GM21515 (cell line): ENCODE results near the gene SLIT3.

Experiments
- ATAC-seq: cut with Tn5 transposase; IDR thresholded peaks from one replicate; pipeline ENCODE4 v1.9.1; 2021; ENCODE audit not compliant: unreplicated experiment

SLIT3 gene

DNA sequence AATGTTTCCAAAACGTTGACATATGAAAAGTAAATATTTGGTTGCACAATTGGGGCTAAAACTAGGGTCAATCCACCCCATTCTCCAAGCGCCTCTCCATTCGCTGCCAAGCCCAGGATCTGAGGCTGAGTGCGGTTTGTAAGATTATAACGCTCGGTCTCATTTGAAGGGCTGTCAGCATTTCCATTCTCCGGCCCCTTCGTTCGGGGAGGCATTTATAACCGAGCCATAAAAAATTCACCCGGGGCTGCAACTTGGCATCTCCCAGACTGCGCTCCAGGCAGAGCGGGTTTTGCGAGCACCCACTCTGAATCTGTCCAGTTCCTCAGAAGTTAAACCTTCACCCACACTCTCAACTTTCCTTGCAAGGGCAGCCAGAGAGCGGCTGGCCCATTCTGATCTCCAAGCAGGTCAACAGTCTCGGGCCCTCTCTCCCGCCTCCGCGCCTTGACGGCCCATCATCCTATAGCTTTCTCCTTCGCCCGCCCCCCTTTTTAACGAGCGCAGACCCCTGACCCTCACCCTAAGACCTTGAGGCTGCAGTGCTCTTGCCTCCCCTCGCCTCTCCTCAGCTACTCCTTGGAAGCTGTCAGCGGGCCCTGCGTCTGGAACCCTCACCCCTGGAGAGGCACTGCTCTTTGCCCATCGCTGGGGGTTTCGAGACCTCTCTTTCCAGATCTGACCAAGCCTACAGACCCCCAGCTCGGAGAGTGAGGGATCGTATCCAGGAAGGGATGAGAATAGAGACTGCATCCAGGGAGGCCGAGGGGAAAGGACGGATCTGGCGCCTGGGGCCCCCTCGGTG lies 1.1 kb downstream of the SLIT3 start:
- no peak for ATAC-seq

DNA sequence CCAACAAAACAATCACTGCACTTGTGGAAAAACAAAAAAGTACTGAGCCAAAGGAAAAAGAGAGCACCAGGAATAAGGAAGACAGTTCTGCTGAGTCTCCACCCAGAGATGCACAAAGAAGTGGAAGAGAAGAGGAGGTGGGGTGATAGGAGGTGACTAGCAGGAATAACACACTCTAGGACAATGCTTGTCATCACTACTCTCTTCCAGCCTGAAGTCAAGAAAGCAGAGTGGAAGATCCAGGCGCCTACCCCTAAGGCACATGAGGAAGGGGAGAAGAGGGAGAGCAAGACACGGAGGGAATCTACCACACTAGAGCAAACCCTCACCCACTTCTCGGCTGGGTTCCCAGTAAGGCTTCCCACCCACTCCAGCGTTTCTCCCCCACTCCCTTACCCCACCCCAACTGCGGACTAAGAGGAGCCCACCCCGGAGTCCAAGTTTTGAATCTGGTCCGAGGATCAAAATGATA lies 1.7 kb downstream of the SLIT3 start:
- no peak for ATAC-seq

DNA sequence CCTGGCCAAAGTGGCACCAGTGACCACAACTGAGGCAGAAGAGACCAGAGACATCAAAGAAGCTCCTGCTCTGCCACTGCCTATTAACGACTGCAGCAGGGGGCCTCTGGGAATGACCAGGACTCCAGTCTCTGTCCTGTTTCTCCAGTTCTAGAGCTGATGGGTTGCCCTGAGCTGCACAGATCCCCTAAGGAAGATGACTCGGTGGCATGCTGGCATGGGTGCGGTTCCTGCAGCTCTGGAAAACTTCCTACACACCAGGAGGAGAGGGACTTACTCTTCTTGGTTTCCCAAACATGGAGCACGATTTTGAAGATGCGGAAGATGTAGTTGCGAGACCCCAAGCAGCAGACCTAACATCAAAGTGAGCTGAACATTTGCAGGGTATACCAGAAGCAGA lies 2.7 kb downstream of the SLIT3 start:
- no peak for ATAC-seq

DNA sequence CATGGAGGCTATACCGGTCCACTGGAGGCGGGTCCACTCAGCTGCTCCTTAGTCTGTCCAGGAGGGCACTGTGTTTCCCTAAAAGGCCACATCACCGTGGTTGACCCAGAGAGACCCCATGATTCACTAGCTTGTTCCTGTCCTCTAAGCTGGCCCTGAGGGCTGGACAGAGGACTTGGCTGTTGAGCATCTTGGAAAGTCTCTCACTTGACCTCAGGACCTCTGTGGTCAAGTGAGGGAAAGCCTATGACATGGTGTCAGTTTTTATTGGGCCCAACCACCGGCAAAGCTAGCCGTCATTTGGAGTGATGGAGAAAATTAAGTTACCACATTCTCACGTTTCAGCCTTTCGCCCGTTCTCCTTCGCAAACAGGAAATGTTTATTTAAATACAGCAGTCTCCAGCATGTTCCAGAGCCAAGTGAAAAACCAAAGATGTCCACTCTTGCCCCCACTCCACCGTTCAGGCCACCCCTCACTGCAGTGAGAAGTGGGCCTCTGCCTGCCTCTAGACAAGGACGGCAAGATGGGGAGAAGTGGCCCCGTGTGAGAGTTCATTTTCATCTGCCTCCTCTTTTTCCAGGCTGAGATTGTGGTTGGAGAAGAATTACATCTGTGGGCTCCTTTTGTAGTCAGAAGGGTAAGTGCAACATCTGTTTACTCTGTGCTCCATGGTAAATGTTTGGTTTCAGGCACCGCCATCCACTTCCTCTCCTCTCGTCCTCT lies 4.4 kb downstream of the SLIT3 start:
- no peak for ATAC-seq

DNA sequence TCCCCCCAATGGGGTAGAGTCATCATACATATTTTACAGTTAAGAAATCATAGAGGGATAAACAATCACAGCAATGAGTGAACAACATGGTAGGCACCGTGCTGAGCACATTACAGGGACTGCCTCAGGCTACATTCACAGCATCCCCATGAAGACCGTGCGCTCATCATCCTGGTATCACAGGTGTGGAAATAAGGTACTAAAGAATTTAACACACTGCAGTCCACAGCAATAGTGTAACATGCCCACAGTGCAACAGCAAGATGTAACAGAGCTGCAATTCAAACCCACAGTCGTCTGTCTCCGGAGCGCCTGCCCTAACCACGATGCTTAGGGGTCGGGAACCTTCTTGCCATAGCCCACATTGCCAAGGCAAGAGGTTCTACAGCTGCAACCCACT lies 5.6 kb downstream of the SLIT3 start:
- ATAC-seq = no peak

DNA sequence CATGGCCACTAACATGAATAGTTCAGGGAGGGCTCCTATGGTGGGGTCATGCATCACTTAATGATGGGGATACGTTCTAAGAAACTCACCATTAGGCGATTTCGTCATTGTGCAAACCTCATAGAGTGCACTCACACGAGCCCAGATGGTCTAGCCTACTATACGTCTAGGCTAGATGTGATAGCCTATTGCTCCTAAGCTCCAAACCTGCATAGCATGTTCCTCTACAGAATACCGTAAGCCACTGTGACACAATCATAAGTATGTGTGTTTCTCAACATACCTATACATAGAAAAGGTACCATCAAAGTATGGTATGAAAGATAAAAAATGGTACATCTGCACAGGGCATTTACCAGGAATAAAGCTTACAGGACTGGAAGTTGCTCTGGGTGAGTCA lies 6.3 kb downstream of the SLIT3 start:
- no peak for ATAC-seq

DNA sequence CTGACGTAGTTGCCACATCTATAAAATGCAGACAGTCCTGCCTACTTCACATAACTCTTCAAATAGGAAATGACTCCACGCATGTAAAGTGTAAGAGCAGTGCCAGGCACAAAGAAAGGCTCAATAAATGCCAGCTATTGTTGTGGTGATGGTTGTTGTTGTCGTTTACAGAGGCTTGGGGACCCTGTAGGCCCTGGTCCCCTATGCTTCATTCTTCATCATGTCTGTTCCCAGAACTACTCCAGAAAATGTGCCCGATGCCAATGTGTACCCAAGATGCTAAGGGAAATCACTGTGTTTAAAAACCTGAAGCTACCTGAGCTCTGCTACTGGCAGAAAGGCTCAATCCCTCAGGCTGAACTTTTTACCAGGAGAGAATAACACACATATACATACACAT lies 9.1 kb downstream of the SLIT3 start:
- ATAC-seq = no peak

DNA sequence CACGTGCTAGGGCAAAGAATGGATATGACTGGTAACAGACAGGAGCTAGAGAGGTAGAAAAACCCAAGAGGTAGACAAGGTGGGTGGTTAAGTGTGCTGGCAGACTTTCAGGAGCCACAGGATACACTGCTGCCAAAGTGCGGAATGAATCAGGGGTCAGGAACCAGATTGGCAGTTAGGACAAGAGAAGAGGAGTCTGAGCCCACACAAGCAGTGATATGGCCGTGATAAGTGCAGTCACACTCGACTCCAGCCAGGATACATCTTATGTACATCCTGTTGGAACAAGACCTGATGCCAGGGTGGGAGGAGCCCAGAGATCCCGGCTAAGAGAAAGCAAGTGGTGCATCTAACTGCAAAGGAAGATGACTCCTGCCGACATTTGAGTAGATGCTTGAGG lies 10.0 kb downstream of the SLIT3 start:
- ATAC-seq = no peak

DNA sequence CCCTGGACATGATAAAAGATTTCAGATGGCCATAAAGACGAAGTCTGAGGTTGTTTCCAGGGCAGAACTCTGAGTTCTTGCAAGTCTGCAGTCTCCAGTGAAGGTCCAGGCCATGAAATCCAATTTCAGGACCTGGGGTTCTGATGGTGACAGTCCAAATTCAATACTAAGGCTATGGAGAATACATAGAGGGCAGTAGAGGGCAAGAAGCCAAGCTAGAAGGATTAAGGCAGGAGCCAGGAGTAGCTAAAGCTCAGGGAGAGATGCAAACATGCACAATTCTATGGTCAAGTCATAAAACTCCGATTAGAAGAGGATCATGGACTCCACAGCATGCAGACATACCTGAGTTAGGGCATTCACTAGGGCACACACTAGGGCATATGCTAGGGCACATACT lies 11.4 kb downstream of the SLIT3 start:
- no peak for ATAC-seq

DNA sequence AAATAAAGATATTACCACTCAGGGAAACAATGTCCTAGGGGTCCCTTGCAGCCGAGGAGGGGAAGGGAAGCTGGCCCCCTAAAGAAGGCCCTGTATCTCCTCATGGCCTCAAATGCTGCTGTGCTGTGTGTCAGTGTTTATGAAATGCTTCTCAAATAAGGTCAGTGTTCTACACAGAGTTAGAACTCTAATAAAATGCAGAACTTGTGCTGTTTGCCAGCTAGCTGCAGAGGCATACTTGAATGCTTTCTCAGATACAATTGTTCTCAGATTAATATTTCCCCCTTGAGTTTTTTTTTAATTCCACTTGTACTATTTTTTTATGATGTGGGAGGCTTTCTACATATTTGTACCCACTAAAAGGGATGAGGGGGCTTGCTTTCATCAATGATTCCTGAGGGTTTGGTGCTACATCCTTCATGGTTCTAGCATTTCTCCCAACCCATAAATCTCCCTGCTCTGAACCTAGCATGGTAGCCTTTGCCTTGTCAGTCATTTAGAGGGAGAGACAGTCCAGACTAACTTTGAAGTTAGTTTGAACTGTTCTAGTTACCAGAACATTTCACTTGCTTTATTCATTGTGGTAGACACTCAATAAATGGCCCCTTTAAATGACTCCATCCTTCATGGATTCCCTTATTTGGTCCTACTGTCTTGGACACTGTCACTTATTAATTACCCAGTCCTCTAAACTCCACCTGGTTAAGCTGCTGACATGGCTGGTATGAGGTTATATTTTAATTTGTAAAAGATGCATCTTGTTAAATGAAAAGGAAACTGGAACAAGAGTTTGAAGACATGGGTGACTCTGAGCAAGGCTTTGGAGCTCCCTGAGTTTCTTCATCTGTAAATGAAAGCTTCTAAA lies 12.6 kb downstream of the SLIT3 start:
- no peak for ATAC-seq

DNA sequence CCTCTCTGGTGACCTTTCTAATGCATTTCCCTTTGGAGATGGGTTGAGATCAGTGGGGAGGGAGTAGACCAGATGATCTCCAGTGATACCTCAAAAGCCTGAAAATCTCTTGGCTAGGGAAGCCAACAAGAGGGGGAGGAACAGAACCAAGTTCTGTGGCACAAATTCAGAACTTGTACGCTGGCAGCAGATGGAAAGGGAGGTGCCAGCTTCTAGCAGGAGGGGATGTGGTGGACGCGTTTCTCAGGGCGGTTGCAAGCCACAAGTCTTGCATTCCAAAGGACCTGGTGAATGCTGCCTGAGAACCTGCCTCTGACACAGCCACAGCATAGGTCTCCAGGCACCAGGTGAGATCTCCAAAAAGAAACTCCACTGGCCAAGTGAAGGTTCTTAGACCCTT lies 13.4 kb downstream of the SLIT3 start:
- no peak for ATAC-seq

DNA sequence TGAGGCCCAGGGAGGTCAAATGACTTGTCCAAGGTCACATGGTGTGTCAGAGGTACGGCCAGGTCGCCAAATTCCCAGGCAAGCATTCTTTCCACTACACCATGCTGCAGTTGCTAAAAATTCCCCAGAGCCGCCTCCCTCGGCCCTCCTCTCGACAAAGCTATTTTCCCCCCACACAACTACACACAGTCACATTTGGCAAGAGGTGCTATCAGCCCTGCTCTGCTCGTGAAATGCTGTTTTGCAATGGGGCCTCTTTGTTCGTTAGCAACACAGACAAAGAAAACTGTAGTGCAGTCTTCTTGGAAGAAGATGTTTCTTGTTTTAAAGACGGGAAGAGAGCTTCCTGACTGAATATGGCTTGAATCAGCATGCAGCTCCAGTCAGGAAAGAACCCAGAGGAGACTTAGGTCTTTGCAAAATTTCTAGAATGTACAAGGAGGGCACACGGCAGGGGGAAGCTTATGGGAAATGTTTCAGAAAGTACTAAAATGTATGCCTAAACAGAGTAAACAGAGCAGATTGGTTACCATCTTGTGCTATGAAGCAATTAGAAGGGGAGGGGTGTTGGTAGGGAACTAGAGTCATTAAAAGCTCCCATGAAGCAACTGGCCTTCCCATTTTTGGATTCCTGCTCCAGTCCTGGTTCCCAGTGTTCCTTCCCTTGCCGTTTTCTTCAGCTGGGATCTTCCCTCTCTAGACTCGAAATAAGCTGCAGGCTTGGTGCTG lies 14.2 kb downstream of the SLIT3 start:
- no peak for ATAC-seq

DNA sequence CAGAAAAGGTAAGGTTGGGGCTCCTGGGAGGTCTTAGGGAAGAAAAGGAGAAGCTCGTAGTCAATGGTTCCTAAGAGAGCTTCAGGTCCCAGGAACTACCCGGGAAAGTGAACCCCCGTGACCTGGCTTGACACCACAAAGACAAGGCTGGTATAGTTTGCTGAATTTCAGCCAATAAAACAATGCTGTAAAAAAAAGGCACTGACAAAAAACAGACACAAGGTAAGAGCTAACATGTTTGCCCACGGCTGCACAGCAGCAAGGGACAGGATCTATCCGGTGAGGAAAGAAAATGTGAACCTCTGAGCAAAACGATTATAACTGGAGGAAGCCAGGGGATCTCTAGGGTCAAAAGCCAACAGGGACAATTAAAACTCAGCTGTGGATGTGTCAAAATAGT lies 17.1 kb downstream of the SLIT3 start:
- ATAC-seq = no peak

DNA sequence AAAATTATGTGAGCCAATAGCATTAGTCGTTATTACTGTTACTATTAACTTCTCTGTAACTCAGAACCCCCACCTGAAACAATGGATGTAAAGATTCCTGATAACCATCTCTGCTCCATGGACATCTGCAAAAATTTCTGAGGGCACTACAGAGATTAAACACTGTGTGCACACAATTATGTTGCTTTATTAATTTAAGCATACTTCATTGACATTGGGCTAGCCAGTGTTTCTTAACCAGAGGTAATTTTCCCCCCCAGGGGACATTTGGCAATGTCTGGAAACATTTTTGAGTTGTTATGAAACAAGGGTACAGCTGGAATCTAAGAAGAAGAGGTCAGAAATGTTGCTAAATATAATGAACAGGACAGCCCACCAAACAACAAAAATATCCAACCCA lies 19.3 kb downstream of the SLIT3 start:
- ATAC-seq = no peak

DNA sequence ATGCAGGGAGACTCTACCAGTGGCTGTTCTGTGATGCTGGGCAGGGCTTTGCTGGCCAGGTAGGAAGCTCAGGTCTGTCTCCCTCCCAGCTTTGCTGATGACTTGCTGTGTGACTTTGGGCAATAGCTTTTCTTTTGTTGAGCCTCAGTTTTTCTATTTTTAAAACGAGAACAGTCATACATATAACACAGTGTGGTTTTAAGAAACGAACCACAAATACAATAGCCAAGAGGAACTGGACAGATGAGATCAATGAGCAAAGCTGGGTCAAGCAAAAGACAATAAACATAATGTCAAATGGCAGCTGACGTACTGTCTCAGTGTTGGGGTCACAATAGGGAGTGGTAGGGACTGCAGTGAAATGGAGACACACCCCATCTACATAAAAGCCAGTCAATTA lies 20.2 kb downstream of the SLIT3 start:
- no peak for ATAC-seq

DNA sequence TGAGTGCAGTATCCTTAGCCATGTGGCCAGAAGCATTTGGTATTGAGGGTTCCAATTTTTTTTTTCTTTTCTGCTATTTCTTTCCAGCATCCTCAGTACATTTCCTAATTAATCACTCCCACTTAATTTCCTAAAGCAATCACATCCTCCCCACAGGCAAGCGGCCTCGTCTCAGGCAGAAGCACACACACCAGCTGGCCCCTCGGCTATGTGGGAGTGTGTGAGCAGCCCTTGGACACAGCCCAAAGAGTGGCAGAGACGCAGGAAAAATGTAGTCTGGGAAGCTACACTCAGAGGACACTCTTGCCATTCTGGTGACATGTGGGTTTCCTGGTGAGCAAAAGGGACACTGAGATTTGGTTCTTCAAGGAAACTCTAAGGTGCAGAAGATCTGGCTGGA lies 20.7 kb downstream of the SLIT3 start:
- no peak for ATAC-seq

DNA sequence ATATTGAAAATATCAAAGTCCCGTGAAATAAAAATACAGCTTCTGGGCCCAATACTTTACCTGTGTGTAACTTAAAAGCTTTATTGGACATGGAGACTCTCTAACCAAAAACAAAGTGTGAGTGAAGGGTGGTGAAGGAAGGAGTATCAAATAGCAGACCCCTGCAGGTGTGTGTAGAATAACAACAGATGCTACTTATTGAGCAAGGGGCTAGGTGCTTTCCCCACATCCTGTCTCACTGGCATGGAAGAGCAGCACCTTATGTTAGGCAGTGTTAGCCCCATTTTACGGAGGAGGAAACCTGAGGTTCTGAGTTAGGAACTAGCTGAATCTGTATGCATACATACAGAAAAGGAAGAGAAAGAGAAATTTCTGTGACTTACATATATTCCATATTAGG lies 21.8 kb downstream of the SLIT3 start:
- no peak for ATAC-seq

DNA sequence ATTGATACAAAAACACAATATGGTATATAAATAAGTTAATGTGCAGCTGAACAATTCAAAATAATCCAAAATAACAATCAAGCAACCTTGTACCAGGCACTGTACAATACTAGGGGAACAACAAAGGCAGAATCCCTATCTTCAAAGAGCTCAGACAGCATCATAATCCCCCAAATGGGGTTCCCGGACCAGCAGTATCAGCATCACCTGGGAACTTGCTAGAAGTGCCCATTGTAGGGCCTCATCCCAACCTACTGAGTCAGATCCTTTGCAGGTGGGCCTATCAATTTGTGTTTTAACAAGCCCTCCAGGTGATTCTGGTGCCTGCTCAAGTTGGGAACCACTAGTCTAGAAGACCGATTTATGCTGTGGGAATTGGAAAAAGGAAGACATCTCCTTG lies 27.1 kb downstream of the SLIT3 start:
- ATAC-seq = no peak

DNA sequence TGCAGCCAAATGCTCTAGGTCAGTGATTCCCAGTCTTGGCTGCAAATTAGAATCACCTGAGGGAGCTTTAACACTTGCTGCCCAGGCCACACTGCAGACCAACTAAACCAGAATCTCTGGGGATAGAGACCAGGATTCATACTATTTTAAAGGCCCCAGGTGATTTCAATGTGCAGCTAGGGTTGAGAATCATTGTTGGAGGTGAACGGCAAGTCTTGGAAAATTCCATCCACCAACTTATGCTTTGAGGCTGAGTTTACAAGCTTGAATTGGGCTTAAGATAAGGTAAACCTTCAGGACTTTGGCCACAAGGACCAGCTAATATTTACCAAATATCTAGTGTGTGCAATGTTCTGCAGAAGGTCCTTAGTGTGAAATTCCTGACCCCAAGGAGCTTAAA lies 27.5 kb downstream of the SLIT3 start:
- ATAC-seq = no peak

DNA sequence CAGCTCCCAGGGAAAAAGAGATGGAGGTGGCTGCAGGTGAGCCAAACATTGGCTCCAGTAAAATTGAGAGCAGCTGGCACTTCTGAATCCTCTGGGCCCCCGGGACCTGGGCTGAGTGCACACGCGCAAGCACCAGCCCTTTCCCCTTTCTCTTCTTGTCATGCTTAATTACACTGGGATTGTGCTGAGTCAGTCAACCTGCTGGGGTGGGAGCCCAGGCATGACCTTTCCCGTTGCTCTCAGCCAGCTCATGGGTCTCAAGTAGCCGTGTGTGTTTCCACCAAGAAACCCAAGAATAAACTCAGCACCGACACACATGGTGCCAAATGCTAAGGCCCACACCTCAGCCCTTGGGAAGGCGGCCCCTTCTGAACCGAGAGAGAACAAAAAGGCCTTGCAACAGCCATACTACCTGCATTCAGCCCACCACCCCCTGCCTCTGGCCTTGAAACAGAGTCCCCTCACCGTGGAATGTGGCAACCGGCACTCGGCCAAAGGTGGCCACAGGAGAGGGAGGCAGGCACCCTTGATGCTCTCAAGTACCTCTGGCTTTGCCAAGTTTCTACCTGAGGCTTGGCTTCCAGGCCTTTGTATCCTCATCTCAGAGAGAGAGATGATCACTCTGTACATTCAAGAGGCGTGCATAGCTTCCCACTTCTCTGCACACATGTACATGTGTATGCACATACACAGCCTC lies 28.1 kb downstream of the SLIT3 start:
- no peak for ATAC-seq
